HEK293T (cell line): Measurements from ENCODE around the gene CAMKK1.

Source experiments
- FOXK2 ChIP-seq: fragments of 450-650 bp; IDR thresholded peaks from 2 replicates; pipeline ENCODE4 v1.6.1; 2016; ENCODE audit warnings: mild to moderate bottlenecking
- HDGF ChIP-seq: fragments of 450-650 bp; IDR thresholded peaks from 2 replicates; pipeline ENCODE4 v1.6.1; 2017; ENCODE audit warnings: antibody characterized with exemption, borderline replicate concordance
- SP1 ChIP-seq: fragments of 450-650 bp; IDR thresholded peaks from 2 replicates; pipeline ENCODE4 v1.6.1; 2017

- TF ChIP-seq FOXK2 (no peak), HDGF (no peak), SP1 (no peak)
Measured at GRCh38 chr17:3937359-3937758, 44.5 kb upstream of the CAMKK1 start.
